GM11168 (cell line): ENCODE data around the gene LMF1.
"Not testable (repeated sequence)": the region's sequence is repeated elsewhere in the genome, so short reads cannot be mapped to it uniquely, and the experiment has no call there.

Experiments used
- in situ Hi-C: fragments of 300-500 bp; cut with MboI; formaldehyde crosslinking; loops from one replicate; pipeline ENCODE4 v1.12.0; 2022; ENCODE audit warnings: low sequenced_read_pairs; ENCODE audit not compliant: unreplicated experiment

Gene LMF1

DNA sequence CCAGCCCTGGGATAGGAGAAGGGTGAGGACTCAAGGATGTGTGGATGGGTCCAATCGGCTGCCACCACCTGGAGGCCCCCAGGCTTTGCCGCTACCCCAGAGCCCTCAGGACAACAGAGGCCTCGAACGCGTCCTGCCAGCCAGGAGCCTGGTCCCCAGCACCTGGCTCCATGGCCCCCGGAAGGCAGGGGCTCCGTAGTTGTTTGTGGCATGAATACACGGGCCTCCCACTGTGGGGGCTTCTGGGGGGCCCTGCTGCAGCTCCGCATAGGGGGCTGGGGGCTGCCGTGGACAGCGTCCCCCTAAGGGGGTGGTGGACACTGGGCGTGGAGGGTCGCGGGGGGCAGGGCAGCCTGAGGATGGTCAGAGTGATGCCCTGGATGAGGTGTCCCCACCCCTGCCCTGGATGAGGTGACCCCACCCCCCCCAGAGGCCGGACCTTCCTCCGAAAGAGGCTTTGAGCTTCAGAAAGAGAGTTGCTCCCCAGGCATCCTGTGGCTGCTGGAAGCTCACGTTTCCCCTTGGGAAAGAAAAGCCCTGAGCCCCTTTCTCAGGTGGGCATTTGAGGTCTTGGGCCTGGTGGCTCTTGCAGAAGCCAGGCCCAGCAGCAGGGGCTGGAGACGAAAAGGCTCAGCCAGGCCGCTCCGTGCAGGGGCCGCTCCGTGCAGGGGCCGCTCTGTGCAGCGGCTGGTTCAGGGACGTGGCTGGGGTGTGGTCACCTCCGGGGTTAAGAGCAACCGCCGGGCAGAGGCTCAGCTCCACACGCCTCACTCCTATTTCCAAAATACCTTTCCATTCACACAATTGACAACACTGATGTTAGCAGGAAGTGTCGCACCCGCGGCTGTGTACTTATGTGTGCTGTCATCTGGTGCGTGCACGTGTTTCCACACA, 130.0 kb downstream of the LMF1 start:
- in situ Hi-C loops, result no loop called here

GRCh38 chr16:839643-840408, 131.0 kb downstream of the LMF1 start:
- in situ Hi-C loops, result no loop called here

- in situ Hi-C loops, result no loop called here
Measured at GRCh38 chr16:838741-839140, 132.0 kb downstream of the LMF1 start.

GRCh38 chr16:836822-837221, 134.0 kb downstream of the LMF1 start:
- in situ Hi-C loops, result not testable (repeated sequence)

DNA sequence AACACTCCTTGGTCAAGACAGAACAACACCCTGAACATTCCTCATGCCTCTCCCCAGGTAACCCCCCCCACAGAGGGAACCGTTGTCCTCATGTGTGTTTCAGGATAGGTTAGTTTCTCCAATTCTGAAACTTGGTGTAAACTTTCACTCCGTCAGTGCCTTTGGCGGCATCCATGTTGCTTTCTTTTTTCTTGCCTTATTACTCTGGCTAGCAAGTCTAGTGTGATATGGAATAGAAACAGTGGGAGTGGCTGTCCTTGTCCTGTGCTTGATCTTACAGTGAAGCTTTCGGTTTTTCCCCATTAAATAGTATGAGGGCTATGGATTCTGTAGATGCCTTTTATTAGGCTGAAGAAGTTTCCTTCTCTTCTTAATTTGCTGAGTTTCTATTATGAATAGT, 134.6 kb downstream of the LMF1 start:
- in situ Hi-C loops, result no loop called here

- in situ Hi-C loops, result no loop called here
Measured at GRCh38 chr16:835373-835772, 135.4 kb downstream of the LMF1 start.

- in situ Hi-C loops, result no loop called here
Measured at GRCh38 chr16:833411-833810, 137.4 kb downstream of the LMF1 start.

GRCh38 chr16:832652-833336, 138.0 kb downstream of the LMF1 start:
- in situ Hi-C loops, result no loop called here

DNA sequence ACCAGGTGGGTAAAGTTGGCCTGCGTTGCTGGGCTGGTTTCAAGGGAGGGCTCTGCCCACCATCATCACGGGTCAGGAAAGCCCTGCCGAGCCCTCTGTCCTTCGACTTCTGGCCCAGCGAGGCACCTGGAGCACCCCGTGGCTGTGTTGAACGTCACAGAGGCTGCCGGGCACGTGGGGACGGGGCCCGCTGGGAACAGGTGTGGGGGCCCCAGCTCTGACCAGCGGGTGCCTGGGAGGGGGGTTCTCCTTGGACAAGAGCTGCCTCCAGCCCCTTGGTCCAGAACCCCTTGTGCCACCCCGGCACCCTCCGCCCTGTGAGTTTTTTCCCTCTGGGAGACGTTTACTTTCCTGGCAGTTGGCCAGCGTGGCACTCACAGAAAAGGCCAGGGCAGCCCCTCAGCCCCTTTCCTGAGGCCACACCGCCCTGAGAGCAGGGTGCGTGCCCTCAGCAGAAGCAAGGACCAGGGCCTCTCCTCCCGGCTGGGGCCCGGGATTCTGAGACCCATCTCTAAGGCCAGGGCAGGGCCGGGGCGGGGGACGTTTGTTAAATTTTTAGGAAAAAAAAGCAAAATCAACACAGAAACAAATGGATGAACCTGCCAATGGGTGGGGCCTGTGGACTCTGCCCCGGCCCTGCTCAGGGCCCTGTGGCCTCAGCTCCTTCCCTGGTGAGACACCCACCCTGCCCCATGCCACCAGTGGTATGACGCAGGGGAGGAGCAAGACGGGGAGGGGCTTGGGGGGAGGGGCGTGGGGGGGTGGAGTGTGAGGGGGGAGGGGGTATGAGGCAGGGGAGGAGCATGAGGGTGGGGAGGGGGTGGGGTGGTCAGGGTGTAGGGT, 139.0 kb downstream of the LMF1 start:
- in situ Hi-C loops, result no loop called here

GRCh38 chr16:830871-831570, 139.8 kb downstream of the LMF1 start:
- in situ Hi-C loops, result no loop called here

GRCh38 chr16:830107-830870, 140.5 kb downstream of the LMF1 start:
- in situ Hi-C loops, result no loop called here

GRCh38 chr16:828891-829290, 141.9 kb downstream of the LMF1 start:
- in situ Hi-C loops, result no loop called here

DNA sequence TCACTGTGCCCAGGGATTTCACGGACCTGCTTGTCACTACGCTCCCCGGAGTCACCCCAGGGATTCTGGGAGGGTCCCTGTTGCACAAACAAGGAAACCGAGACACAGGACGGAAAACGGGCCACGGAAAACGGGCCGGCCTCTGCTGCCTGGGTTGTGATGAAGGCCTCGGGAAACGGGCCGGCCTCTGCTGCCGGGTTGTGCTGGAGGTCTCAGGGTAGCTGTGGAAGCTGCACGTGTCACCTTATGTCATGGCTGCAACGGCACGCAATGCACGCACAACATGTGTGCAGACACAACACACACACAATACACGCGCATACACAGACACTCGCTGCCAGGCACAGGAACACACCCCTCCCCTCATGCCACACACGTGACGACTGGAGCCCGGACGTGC, 143.3 kb downstream of the LMF1 start:
- in situ Hi-C loops, result no loop called here

- in situ Hi-C loops, result no loop called here
Measured at GRCh38 chr16:825341-826061, 145.3 kb downstream of the LMF1 start.

DNA sequence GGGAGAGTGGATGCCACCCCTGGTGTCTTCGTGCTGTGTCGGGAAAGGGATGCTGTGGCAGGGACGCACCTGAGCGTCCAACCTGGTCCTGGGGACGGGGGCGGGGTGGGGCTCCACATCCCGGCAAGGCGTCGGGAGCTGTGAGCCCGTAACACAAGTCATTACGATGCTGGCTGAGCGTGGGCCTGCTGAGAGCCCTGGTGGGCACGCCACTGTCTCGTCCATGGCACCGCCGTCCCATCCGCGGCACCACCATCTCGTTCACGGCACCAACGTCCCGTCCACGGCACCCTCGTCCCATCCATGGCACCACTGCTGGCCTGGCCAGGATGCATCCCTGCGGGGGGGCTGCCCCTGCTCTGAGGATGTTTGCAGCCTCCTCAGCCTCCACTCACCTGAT, 146.2 kb downstream of the LMF1 start:
- in situ Hi-C loops, result no loop called here

- in situ Hi-C loops, result no loop called here
Measured at GRCh38 chr16:824194-824593, 146.6 kb downstream of the LMF1 start.

GRCh38 chr16:822909-823297, 147.9 kb downstream of the LMF1 start:
- in situ Hi-C loops, result no loop called here
